BLaER1 (cell line): ENCODE results near the gene PAQR8.
"Not testable (repeated sequence)": the region's sequence is repeated elsewhere in the genome, so short reads cannot be mapped to it uniquely, and the experiment has no call there.

Experiments
- H3K27ac ChIP-seq: shearing (Covaris generic); formaldehyde crosslinking; 2 replicates; pipeline ENCODE4 v1.8.1; 2022
- H3K27me3 ChIP-seq: shearing (Covaris generic); formaldehyde crosslinking; 2 replicates; pipeline ENCODE4 v1.8.1; 2022
- H3K36me3 ChIP-seq: shearing (Covaris generic); formaldehyde crosslinking; 2 replicates; pipeline ENCODE4 v1.8.1; 2022
- H3K4me1 ChIP-seq: shearing (Covaris generic); formaldehyde crosslinking; 2 replicates; pipeline ENCODE4 v1.8.1; 2022
- H3K4me2 ChIP-seq: shearing (Covaris generic); formaldehyde crosslinking; 2 replicates; pipeline ENCODE4 v1.8.1; 2022
- H3K4me3 ChIP-seq: shearing (Covaris generic); formaldehyde crosslinking; 2 replicates; pipeline ENCODE4 v1.8.1; 2022
- H3K9ac ChIP-seq: shearing (Covaris generic); formaldehyde crosslinking; 2 replicates; pipeline ENCODE4 v1.8.1; 2022
- H3K9me3 ChIP-seq: shearing (Covaris generic); formaldehyde crosslinking; 2 replicates; pipeline ENCODE4 v1.8.1; 2022
- H4K20me1 ChIP-seq: shearing (Covaris generic); formaldehyde crosslinking; 2 replicates; pipeline ENCODE4 v1.8.1; 2022
- Cebpa-rat ChIP-seq: shearing (Covaris generic); IDR thresholded peaks from 2 replicates; pipeline ENCODE4 v1.8.1; 2022

PAQR8 gene

DNA sequence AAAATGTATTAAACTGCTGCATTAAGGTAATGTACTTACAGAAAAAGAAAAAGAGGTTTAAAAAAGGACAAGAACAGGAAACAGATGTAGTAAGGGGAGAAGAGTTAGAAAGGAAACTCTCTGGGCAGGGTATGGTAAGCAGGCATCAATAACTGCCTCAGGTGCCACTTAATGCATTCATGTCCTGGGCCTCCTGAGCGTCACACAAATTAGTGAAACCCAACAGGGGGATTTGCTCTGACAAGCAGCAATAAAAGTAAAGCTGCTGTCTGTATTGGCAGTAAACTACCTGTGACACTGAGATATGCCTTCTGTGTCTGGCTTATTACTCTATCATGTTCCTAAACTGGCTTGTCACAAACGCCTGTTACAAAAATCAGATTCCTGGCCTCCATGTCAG is 56.7 kb downstream of the PAQR8 start:
- no peak for TF ChIP-seq Cebpa-rat
- Histone ChIP-seq H3K9ac (peak overlapping the region; percentile 84; the same call in 1 of the 2 replicates), H3K4me2 (peak overlapping the region; percentile 96)

DNA sequence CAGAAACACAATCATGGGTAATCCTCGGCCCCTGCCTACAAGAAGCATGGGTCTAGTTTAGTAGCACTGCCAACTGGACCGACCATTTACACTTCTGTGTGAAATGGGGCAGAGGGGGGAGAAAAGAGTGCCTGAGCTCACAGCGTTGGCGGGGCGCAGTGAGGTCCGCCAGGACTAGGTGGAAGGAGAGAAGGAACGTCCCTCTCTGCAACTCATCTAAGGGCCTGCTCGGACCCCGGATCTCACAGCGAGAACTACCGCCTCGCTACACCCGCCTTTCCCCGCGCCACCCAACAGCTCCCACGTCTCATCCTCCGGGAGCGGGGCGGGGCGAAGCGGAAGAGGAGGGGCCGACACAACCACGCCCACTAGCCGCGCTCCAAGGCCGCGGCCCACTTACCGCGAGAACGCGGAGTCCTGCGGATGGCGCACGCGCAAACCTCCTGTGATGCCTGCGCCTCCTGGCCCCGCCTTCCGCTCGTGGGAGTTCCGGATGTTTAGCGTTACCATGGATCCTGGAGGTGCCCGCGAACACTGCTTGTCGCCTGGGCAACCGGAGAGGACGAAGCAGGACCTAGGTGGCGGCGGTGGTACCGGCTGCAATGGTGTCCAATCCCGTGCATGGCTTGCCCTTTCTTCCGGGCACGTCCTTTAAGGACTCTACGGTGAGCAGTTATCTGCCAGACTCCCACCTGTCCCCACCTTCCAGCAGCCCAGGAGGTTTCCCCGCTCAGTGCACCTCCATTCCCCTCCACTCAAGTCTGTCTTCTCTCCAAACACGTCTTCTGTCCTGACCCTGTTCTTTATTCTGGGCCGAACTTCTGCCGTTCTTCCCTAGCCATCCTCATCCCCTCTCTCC is 58.1 kb downstream of the PAQR8 start, which contains the start of gene EFHC1:
Gene EFHC1, plus strand, starts transcription at position 534 of the 859 bp plus-strand sequence. Its CDS starts 69 bp downstream, at position 603.
- Histone ChIP-seq H3K36me3 (0 out of 2 replicates have a peak, but pooled peaks cover 5% of the 10 kb centered on the region), H3K9ac (peak within 1 kb of the TSS; percentile 84), H4K20me1 (no peaks in the 10 kb centered on the region), H3K4me3 (peak within 1 kb of the TSS; percentile 84), H3K27me3 (no peaks in the 10 kb centered on the region), H3K27ac (peak within 1 kb of the TSS; percentile 77), H3K4me1 (peaks cover 66% of the 10 kb centered on the region), H3K9me3 (no peaks in the 10 kb centered on the region), H3K4me2 (peak within 1 kb of the TSS; percentile 96)
- TF ChIP-seq Cebpa-rat: no peak

More for the DNA sequence above, 56.7 kb downstream of the PAQR8 start:
- Histone ChIP-seq H3K27ac (peak overlapping the region; percentile 45; the same call in 1 of the 2 replicates), H3K36me3 (no peaks in the 10 kb centered on the region), H3K4me1 (peaks cover 59% of the 10 kb centered on the region), H3K27me3 (no peaks in the 10 kb centered on the region), H4K20me1 (no peaks in the 10 kb centered on the region), H3K9me3 (no peaks in the 10 kb centered on the region), H3K4me3 (no peak overlapping the region)

DNA sequence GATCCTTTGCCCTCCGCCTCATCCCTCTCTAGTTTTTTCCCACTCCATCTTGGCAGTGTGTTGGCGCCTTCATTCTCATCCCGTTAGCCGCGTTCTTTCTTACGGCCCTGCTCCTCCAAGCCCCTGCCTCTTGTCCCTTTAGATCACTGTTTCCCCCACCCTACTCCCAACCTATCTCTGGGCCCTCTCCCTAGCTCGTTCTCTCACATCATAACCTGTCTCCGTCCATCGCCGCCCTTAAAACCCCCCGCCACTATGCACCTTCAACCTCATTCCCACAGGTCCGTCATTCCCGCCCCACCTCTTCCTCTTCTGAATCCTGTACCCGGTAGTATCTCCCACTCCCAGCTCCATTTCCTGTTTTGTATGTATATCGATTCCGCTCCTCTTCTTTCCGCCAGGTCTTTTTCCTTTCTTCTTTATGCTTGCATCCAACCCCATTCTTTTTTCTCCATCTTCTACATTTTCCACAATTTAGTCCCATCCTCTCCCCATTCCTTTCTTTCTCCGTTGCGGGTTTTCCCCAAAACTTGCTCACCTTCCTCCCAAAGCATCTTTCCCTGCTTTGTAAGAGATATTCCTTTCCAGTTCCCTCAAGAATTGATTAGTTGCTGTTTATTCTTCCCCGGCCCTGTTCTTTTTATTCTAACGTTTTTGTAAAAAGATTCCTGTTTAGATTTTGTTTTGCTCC is 58.9 kb downstream of the PAQR8 start:
- 0 out of 2 replicates have a peak, but pooled peaks cover 5% of the 10 kb centered on the region for H3K36me3 ChIP-seq
- H4K20me1 ChIP-seq: no peaks in the 10 kb centered on the region
- no peaks in the 10 kb centered on the region for H3K27me3 ChIP-seq
- peak overlapping the region; percentile 43 for H3K9ac ChIP-seq
- H3K4me1 ChIP-seq: peaks cover 61% of the 10 kb centered on the region
- no peaks in the 10 kb centered on the region for H3K9me3 ChIP-seq
- no peak for TF ChIP-seq Cebpa-rat
- H3K27ac ChIP-seq: no peak overlapping the region
- H3K4me3 ChIP-seq: peak overlapping the region; percentile 84
- H3K4me2 ChIP-seq: peak overlapping the region; percentile 96

DNA sequence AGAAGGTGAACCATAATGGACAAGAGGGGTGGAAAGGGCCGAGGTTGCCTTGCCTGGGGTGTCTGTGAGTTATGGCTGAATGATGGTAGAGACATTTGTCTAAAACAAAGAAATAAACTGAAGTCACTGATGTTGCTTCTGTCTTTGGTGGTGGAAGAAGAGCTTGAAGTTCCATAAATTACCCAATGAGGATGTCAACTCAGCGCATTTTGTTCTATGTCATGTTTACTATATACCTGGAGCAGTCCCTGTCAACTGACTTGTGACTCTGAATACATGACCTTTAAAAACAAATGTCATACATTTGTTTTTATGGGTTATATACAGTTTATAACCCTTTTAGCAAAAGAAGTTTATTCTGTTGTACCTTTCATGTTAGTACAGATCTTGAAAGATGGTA is 60.2 kb downstream of the PAQR8 start:
- Histone ChIP-seq H3K36me3 (0 out of 2 replicates have a peak, but pooled peaks cover 10% of the 10 kb centered on the region), H3K27me3 (no peaks in the 10 kb centered on the region), H3K4me2 (0 out of 2 replicates have a peak overlapping the region, but pooled peaks have one; percentile 96), H3K9me3 (no peaks in the 10 kb centered on the region), H3K9ac (no peak overlapping the region), H3K4me3 (no peak overlapping the region), H3K27ac (no peak overlapping the region), H4K20me1 (no peaks in the 10 kb centered on the region), H3K4me1 (peaks cover 50% of the 10 kb centered on the region)
- no peak for TF ChIP-seq Cebpa-rat

DNA sequence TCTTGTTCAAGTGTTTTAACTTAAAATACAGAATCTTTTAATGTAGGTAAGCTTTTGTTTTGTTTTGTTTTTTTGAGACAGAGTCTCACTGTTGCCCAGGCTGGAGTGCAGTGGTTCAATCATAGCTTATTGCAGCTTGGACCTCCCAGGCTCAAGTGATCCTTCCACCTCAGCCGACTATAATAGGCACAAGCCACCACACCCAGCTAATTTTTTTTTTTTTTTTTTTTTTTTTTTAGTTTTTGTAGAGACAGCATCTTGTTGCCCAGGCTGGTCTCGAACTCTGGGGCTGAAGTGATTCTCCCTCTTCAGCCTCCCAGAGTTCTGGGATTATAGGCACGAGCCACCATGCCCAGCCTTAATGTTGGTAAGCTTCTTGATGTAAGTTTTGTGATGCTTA is 61.5 kb downstream of the PAQR8 start:
- Histone ChIP-seq H3K9ac (no peak overlapping the region), H3K27me3 (no peaks in the 10 kb centered on the region), H4K20me1 (no peaks in the 10 kb centered on the region), H3K9me3 (no peaks in the 10 kb centered on the region), H3K36me3 (0 out of 2 replicates have a peak, but pooled peaks cover 12% of the 10 kb centered on the region), H3K4me1 (peaks cover 37% of the 10 kb centered on the region), H3K4me3 (no peak overlapping the region), H3K27ac (no peak overlapping the region), H3K4me2 (no peak overlapping the region)
- TF ChIP-seq Cebpa-rat: no peak

DNA sequence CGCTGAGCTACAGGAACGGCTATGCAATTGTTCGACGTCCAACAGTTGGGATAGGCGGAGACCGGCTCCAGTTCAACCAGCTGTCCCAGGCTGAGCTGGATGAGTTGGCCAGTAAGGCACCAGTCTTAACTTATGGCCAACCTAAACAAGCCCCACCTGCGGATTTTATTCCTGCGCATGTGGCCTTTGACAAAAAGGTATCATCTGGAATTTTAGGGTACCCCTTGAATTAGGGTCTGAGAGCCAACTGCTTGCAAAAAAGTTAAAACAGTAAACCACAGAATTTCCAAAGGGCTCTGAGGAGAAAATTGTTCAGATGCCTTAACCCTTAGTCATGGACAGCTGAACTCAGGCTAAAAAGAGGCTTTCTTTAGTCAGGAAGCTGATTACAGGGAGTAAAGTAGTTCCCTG is 62.0 kb downstream of the PAQR8 start:
- Histone ChIP-seq H3K9me3 (no peaks in the 10 kb centered on the region), H3K36me3 (0 out of 2 replicates have a peak, but pooled peaks cover 12% of the 10 kb centered on the region), H3K27me3 (no peaks in the 10 kb centered on the region), H3K4me3 (no peak overlapping the region), H3K4me2 (no peak overlapping the region), H3K4me1 (peaks cover 32% of the 10 kb centered on the region), H4K20me1 (no peaks in the 10 kb centered on the region), H3K27ac (no peak overlapping the region), H3K9ac (no peak overlapping the region)
- TF ChIP-seq Cebpa-rat: no peak

DNA sequence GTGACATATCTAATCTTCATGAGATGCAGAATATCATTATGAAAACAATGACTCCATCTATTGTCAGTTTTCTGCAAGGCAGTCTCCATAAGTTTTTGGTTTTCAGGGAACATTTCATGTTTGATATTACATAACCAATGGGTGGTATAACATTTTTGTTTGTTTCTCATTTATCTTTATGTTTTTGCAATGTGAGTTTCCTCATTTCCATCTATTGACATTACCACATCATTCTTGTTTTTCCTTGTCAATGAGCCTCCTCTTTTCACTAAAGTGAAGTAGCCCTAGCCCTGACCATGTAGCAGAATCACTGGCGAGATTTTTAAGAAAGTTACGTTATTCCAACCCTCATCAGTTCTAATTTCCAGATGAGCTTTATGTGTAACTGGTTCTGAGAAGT is 62.6 kb downstream of the PAQR8 start:
- Histone ChIP-seq H3K9me3 (peaks cover 5% of the 10 kb centered on the region; the same call in 1 of the 2 replicates), H3K36me3 (0 out of 2 replicates have a peak, but pooled peaks cover 15% of the 10 kb centered on the region), H3K4me1 (peaks cover 26% of the 10 kb centered on the region), H3K27ac (no peak overlapping the region), H3K9ac (no peak overlapping the region), H4K20me1 (no peaks in the 10 kb centered on the region), H3K4me2 (no peak overlapping the region), H3K4me3 (no peak overlapping the region), H3K27me3 (no peaks in the 10 kb centered on the region)
- TF ChIP-seq Cebpa-rat: no peak

DNA sequence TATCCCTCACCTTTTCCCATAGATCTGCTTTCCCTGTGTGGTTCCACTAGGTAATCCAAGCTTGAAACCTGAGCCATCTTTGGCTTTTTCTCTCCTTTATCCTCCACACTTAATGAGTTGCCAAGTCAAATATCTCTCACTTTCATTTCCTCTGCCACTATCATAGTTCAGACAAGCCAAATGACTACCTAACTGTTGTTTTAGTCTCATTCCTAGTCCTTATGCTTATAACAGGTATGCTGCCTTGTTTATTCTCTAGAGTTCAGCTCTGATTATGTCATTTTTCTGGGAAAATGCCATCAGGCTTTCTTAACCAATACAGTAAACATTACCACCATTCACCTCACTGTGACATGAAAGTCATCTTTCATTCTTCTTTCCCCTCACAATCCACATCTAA is 64.7 kb downstream of the PAQR8 start:
- no peak overlapping the region for H3K9ac ChIP-seq
- peaks cover 11% of the 10 kb centered on the region for H3K4me1 ChIP-seq
- H3K4me3 ChIP-seq: no peak overlapping the region
- no peak overlapping the region for H3K4me2 ChIP-seq
- H3K27me3 ChIP-seq: no peaks in the 10 kb centered on the region
- peaks cover 12% of the 10 kb centered on the region for H3K9me3 ChIP-seq
- no peaks in the 10 kb centered on the region for H4K20me1 ChIP-seq
- peaks cover 24% of the 10 kb centered on the region; the same call in 1 of the 2 replicates for H3K36me3 ChIP-seq
- H3K27ac ChIP-seq: no peak overlapping the region
- TF ChIP-seq Cebpa-rat: no peak

DNA sequence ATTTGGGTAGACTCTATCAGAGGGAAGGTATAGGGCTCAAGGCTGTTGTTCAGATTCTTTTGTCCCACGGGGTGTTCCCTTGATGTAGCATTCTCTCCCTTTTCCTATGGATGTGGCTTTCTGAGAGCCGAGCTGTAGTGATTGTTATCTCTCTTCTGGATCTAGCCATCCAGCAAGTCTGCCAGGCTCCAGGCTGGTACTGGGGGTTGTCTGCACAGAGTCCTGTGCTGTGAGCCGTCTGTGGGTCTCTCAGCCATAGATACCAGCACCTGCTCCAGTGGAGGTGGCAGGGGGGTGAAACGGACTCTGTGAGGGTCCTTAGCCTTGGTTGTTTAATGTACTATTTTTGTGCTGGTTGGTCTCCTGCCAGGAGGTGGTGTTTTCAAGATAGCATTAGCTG is 71.3 kb downstream of the PAQR8 start:
- not testable (repeated sequence) for H3K4me3 ChIP-seq, H3K4me1 ChIP-seq, H3K27ac ChIP-seq, H3K9ac ChIP-seq, H4K20me1 ChIP-seq, H3K27me3 ChIP-seq
- peaks cover 18% of the 10 kb centered on the region for H3K9me3 ChIP-seq
- H3K36me3 ChIP-seq: peaks cover 32% of the 10 kb centered on the region
- H3K4me2 ChIP-seq: peak overlapping the region; percentile 39
